GM23338 (cell line): ENCODE data around the gene RBBP7. TPM values are rescaled to one million over a fixed set of nuclear protein-coding genes. Genes with fewer than 3 reads are reported as not detected.

ENCODE experiments used
- CREB1 ChIP-seq: fragments of 250-450 bp; sonication (Bioruptor Pico); IDR thresholded peaks from 2 replicates; pipeline ENCODE4 v1.5.0; 2020; ENCODE audit warnings: low read depth, mild to moderate bottlenecking, moderate library complexity
- CTCF ChIP-seq, 2 experiments: fragments of 200-600 bp in 1 of 2; sonication (generic) in 1 of 2; conservative IDR thresholded peaks; 2 replicates each; pipeline versions ENCODE4 v1.5.1 to v1.6.1; 2016 to 2017; ENCODE audit warnings: antibody characterized with exemption in 2 of 2, low read depth in 2 of 2, mild to moderate bottlenecking in 2 of 2, moderate library complexity in 1 of 2
- ETS1 ChIP-seq: IDR thresholded peaks from 2 replicates; pipeline ENCODE4 v1.6.1; 2016; ENCODE audit warnings: antibody characterized with exemption
- EZH2 ChIP-seq: fragments of 200-600 bp; sonication (generic); IDR thresholded peaks from one replicate; pipeline ENCODE4 v1.8.0; 2017; ENCODE audit warnings: antibody characterized with exemption, mild to moderate bottlenecking, low read depth; ENCODE audit not compliant: unreplicated experiment
- JUNB ChIP-seq: IDR thresholded peaks from one replicate; pipeline ENCODE4 v1.6.1; 2016; ENCODE audit warnings: antibody characterized with exemption; ENCODE audit not compliant: unreplicated experiment
- NANOG ChIP-seq: IDR thresholded peaks from 2 replicates; pipeline ENCODE4 v1.6.1; 2016; ENCODE audit warnings: antibody characterized with exemption, borderline replicate concordance
- POLR2AphosphoS5 ChIP-seq: IDR thresholded peaks from 2 replicates; pipeline ENCODE4 v1.6.1; 2016; ENCODE audit warnings: antibody characterized with exemption, low read depth
- STAT1 ChIP-seq: IDR thresholded peaks from one replicate; pipeline ENCODE4 v1.6.1; 2016; ENCODE audit warnings: antibody characterized with exemption; ENCODE audit not compliant: unreplicated experiment
- ZNF114 ChIP-seq: fragments of 250-450 bp; sonication (Bioruptor Pico); IDR thresholded peaks from 2 replicates; pipeline ENCODE4 v1.5.0; 2020; ENCODE audit warnings: mild to moderate bottlenecking, moderate library complexity
- ZNF331 ChIP-seq: fragments of 250-450 bp; sonication (Bioruptor Pico); IDR thresholded peaks from 2 replicates; pipeline ENCODE4 v1.5.0; 2020; ENCODE audit warnings: low read depth, mild to moderate bottlenecking, moderate library complexity
- ZNF462 ChIP-seq: fragments of 250-450 bp; sonication (Bioruptor Pico); IDR thresholded peaks from 2 replicates; pipeline ENCODE4 v1.5.0; 2020; ENCODE audit warnings: mild to moderate bottlenecking, moderate library complexity
- polyA plus RNA-seq: library from polyadenylated mRNA; unstranded; fragments of >200 nt; fragmentation: Nextera tagmentation; extraction: Ambion mirVana; gene quantifications from 2 replicates; pipeline ENCODE4 v1.2.1, GENCODE V29; 2016
- total RNA-seq: library from RNA; depleted of rRNA; stranded (reverse); fragments of >200 nt; shearing (Covaris generic); gene quantifications from 2 replicates; pipeline ENCODE4 v1.2.3, GENCODE V29; 2014
- TF ChIP-seq, protein P1 (sequence below): IDR thresholded peaks from one replicate; pipeline ENCODE4 v1.6.1; 2018; ENCODE audit warnings: antibody characterized with exemption; ENCODE audit not compliant: unreplicated experiment

Gene RBBP7
- total and polyA plus RNA-seq, 2 experiments from 2014 or later: 111 to 167 TPM

- TF ChIP-seq ZNF462 (CRISPR knock-in tag): no peak
- TF ChIP-seq ZNF114: no peak
- TF ChIP-seq, protein P1, sequence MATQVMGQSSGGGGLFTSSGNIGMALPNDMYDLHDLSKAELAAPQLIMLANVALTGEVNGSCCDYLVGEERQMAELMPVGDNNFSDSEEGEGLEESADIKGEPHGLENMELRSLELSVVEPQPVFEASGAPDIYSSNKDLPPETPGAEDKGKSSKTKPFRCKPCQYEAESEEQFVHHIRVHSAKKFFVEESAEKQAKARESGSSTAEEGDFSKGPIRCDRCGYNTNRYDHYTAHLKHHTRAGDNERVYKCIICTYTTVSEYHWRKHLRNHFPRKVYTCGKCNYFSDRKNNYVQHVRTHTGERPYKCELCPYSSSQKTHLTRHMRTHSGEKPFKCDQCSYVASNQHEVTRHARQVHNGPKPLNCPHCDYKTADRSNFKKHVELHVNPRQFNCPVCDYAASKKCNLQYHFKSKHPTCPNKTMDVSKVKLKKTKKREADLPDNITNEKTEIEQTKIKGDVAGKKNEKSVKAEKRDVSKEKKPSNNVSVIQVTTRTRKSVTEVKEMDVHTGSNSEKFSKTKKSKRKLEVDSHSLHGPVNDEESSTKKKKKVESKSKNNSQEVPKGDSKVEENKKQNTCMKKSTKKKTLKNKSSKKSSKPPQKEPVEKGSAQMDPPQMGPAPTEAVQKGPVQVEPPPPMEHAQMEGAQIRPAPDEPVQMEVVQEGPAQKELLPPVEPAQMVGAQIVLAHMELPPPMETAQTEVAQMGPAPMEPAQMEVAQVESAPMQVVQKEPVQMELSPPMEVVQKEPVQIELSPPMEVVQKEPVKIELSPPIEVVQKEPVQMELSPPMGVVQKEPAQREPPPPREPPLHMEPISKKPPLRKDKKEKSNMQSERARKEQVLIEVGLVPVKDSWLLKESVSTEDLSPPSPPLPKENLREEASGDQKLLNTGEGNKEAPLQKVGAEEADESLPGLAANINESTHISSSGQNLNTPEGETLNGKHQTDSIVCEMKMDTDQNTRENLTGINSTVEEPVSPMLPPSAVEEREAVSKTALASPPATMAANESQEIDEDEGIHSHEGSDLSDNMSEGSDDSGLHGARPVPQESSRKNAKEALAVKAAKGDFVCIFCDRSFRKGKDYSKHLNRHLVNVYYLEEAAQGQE: no peak
- TF ChIP-seq CREB1 (CRISPR knock-in tag): no peak
- TF ChIP-seq NANOG: no peak
- no peak for TF ChIP-seq POLR2AphosphoS5
- TF ChIP-seq CTCF (conservative IDR thresholded peaks at IDR 0.05; ENCODE audit: low read depth in 2 of 2): no peak
- TF ChIP-seq JUNB: no peak
- no peak for TF ChIP-seq ETS1
- no peak for TF ChIP-seq ZNF331
- no peak for TF ChIP-seq EZH2
- TF ChIP-seq STAT1: no peak
Observed at GRCh38 chrX:16876696-16877095, 6.5 kb upstream of the RBBP7 start (continued).
